Measurements from ENCODE around the gene GLRX3. TPM values are rescaled to one million over a fixed set of nuclear protein-coding genes. Genes with fewer than 3 reads are reported as not detected.

The GLRX3 gene
- total and polyA plus RNA-seq, 2 experiments from 2014 or later, result 141 to 201 TPM

GRCh38 chr10:130218936-130219335 lies 82.7 kb downstream of the GLRX3 start:
- H2AFZ ChIP-seq, result no peak overlapping the region
- no peaks in the 10 kb centered on the region for H3K36me3 ChIP-seq (ENCODE audit: insufficient read depth)
- Mint-ChIP-seq H3K27me3 (ENCODE audit: insufficient read depth, low read depth, poor library complexity) (peaks cover 8% of the 10 kb centered on the region), H3K4me3 (no peak overlapping the region), H3K36me3 (ENCODE audit: low read depth) (peaks cover 38% of the 10 kb centered on the region), H3K9me3 (peaks cover 94% of the 10 kb centered on the region), H3K4me1 (no peaks in the 10 kb centered on the region), H3K27ac (no peak overlapping the region)
- no peaks in the 10 kb centered on the region for H3K79me2 ChIP-seq (replicated peaks; ENCODE audit: insufficient read depth)
- H3K4me3 ChIP-seq, result no peak overlapping the region
- H4K20me1 ChIP-seq (replicated peaks; ENCODE audit: insufficient read depth), result no peaks in the 10 kb centered on the region
- no peak overlapping the region for H3K4me2 ChIP-seq
- DNase-seq (ENCODE audit: low spot score) (no peak), ATAC-seq (no peak)
- no peaks in the 10 kb centered on the region for H3K4me1 ChIP-seq (ENCODE audit: insufficient read depth)
- no peaks in the 10 kb centered on the region for H3F3A ChIP-seq (replicated peaks; ENCODE audit: low read depth)
- no peaks in the 10 kb centered on the region for H3K9me2 ChIP-seq (ENCODE audit: insufficient read depth)
- no peak for TF ChIP-seq ZNF114 (CRISPR knock-in tag; IDR thresholded peaks at IDR 0.05)
- TF ChIP-seq POLR2AphosphoS5 (IDR thresholded peaks at IDR 0.05; ENCODE audit: low read depth), result no peak
- TF ChIP-seq EZH2phosphoT487 (IDR thresholded peaks at IDR 0.05; ENCODE audit: unreplicated experiment), result no peak
- no peak for TF ChIP-seq STAT1 (IDR thresholded peaks at IDR 0.05; ENCODE audit: unreplicated experiment)
- TF ChIP-seq ZNF331 (CRISPR knock-in tag; IDR thresholded peaks at IDR 0.05; ENCODE audit: low read depth), result no peak
- TF ChIP-seq REST (IDR thresholded peaks at IDR 0.05; ENCODE audit: unreplicated experiment), result no peak
- TF ChIP-seq CREB1 (CRISPR knock-in tag; IDR thresholded peaks at IDR 0.05; ENCODE audit: low read depth), result no peak
- no peak for TF ChIP-seq ZNF462 (CRISPR knock-in tag; IDR thresholded peaks at IDR 0.05)
- TF ChIP-seq NANOG (IDR thresholded peaks at IDR 0.05; ENCODE audit: borderline replicate concordance), result no peak
- TF ChIP-seq EZH2 (IDR thresholded peaks at IDR 0.05; ENCODE audit: low read depth, unreplicated experiment), result no peak
- no peak for TF ChIP-seq ETS1 (IDR thresholded peaks at IDR 0.05)
- no peak for TF ChIP-seq JUNB (IDR thresholded peaks at IDR 0.05; ENCODE audit: unreplicated experiment)
- TF ChIP-seq, protein P1, sequence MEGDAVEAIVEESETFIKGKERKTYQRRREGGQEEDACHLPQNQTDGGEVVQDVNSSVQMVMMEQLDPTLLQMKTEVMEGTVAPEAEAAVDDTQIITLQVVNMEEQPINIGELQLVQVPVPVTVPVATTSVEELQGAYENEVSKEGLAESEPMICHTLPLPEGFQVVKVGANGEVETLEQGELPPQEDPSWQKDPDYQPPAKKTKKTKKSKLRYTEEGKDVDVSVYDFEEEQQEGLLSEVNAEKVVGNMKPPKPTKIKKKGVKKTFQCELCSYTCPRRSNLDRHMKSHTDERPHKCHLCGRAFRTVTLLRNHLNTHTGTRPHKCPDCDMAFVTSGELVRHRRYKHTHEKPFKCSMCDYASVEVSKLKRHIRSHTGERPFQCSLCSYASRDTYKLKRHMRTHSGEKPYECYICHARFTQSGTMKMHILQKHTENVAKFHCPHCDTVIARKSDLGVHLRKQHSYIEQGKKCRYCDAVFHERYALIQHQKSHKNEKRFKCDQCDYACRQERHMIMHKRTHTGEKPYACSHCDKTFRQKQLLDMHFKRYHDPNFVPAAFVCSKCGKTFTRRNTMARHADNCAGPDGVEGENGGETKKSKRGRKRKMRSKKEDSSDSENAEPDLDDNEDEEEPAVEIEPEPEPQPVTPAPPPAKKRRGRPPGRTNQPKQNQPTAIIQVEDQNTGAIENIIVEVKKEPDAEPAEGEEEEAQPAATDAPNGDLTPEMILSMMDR (conservative IDR thresholded peaks at IDR 0.05; ENCODE audit: low read depth in 2 of 2), result no peak
- H3K27ac ChIP-seq (ENCODE audit: low read depth), result no peak overlapping the region
- no peaks in the 10 kb centered on the region for H3K27me3 ChIP-seq (ENCODE audit: insufficient read depth)
